GM12878 (cell line): Measurements from ENCODE around the gene CD84. TPM values are rescaled to one million over a fixed set of nuclear protein-coding genes. Genes with fewer than 3 reads are reported as not detected.
"Not testable (repeated sequence)": the region's sequence is repeated elsewhere in the genome, so short reads cannot be mapped to it uniquely, and the experiment has no call there.

Experiments
- ATAC-seq: fragments of 200-7000 bp; cut with Tn5 transposase; 3 replicates; pipeline ENCODE4 v1.9.1; 2020; ENCODE audit warnings: mild to moderate bottlenecking, moderate library complexity
- BruUV-seq: library from RNA; stranded (reverse); fragments of 400-500 nt; replicated peaks from 2 replicates; lab custom pipeline; 2021; lab: Mats Ljungman, UMichigan
- CTCF ChIA-PET: fragments of 300-600 bp; sonication (Branson Sonifier 250); formaldehyde crosslinking; extraction: SDS; loops from one replicate; lab custom pipeline; 2021; ENCODE audit warnings: inconsistent platforms; lab: Yijun Ruan, JAX
- POLR2A ChIA-PET: fragments of 350-600 bp; formaldehyde crosslinking; extraction: SDS; loops from one replicate; lab custom pipeline; 2021; ENCODE audit warnings: inconsistent platforms; lab: Charles Lee
- RAD21 ChIA-PET: fragments of 300-600 bp; sonication (Branson Sonifier 250); formaldehyde crosslinking; loops from one replicate; lab custom pipeline; 2023; ENCODE audit warnings: antibody characterized with exemption; ENCODE audit not compliant: unreplicated experiment; lab: Charles Lee
- SMC1A ChIA-PET: fragments of 300-600 bp; sonication (Branson Sonifier 250); formaldehyde crosslinking; loops from one replicate; lab custom pipeline; 2023; ENCODE audit not compliant: unreplicated experiment, uncharacterized antibody; lab: Charles Lee
- DNase-seq: peaks from one replicate; pipeline ENCODE4 v3.0.0-alpha.2; 2011; ENCODE audit warnings: low read depth, low spot score
- FAIRE-seq: peaks from 3 replicates; lab custom pipeline; 2011; peaks lifted over from hg19 to GRCh38; lab: Jason Lieb, UNC
- H2AFZ ChIP-seq: 2 replicates; pipeline ENCODE4 v1.6.0; 2011; ENCODE audit warnings: low read depth, low read length, control low read depth; ENCODE audit not compliant: control insufficient read depth
- H3K27ac ChIP-seq: 2 replicates; pipeline ENCODE4 v1.5.1; 2011; ENCODE audit warnings: control low read depth; ENCODE audit not compliant: control insufficient read depth, insufficient read depth
- H3K27me3 ChIP-seq, 2 experiments: replicated peaks in 1 of 2; 2 replicates each; pipeline versions ENCODE4 v1.6.0 to v1.6.1; 2011; ENCODE audit warnings: low read length in 1 of 2; ENCODE audit not compliant: control insufficient read depth in 2 of 2, insufficient read depth in 2 of 2
- H3K36me3 ChIP-seq, 2 experiments: 2 replicates each; pipeline ENCODE4 v1.5.1; 2011; ENCODE audit warnings: low read length in 1 of 2; ENCODE audit not compliant: control insufficient read depth in 2 of 2, insufficient read depth in 2 of 2
- H3K4me1 ChIP-seq: 2 replicates; pipeline ENCODE4 v1.6.1; 2011; ENCODE audit warnings: mild to moderate bottlenecking, low read length, moderate library complexity, mixed read lengths; ENCODE audit not compliant: control insufficient read depth, insufficient read depth
- H3K4me2 ChIP-seq: 2 replicates; pipeline ENCODE4 v1.6.0; 2011; ENCODE audit warnings: control low read depth; ENCODE audit not compliant: control insufficient read depth, insufficient read depth
- H3K4me3 ChIP-seq: fragments of 200-600 bp; sonication (generic); 2 replicates; pipeline ENCODE4 v1.5.1; 2016
- H3K79me2 ChIP-seq: 2 replicates; pipeline ENCODE4 v1.6.0; 2011; ENCODE audit warnings: low read length; ENCODE audit not compliant: control insufficient read depth, insufficient read depth
- H3K9ac ChIP-seq: 2 replicates; pipeline ENCODE4 v1.8.0; 2011; ENCODE audit warnings: low read length, control low read depth, mixed read lengths; ENCODE audit not compliant: control insufficient read depth, insufficient read depth
- H3K9me3 ChIP-seq: replicated peaks from 3 replicates; pipeline ENCODE4 v1.5.1; 2011; ENCODE audit warnings: mild to moderate bottlenecking, low read length; ENCODE audit not compliant: control insufficient read depth, insufficient read depth
- H4K20me1 ChIP-seq: 2 replicates; pipeline ENCODE4 v1.6.0; 2011; ENCODE audit not compliant: control insufficient read depth, insufficient read depth
- NRF1 ChIP-seq: conservative IDR thresholded peaks from 2 replicates; pipeline ENCODE4 v1.6.1; 2011; ENCODE audit warnings: mild to moderate bottlenecking, low read depth, low read length, improper control_type of control experiment
- SPI1 ChIP-seq: IDR thresholded peaks from 2 replicates; pipeline ENCODE4 v1.6.1; 2011; ENCODE audit warnings: low read depth, mild to moderate bottlenecking, low read length, moderate library complexity, borderline replicate concordance; ENCODE audit not compliant: insufficient read depth
- WGBS: methylation state at CpG from one replicate; pipeline ENCODE4 v1.1.6; 2016; ENCODE audit warnings: low lambda C conversion rate; ENCODE audit not compliant: insufficient replicate concordance, insufficient coverage; ENCODE audit errors: missing lambda C conversion rate; 5-methylcytosine and 5-hydroxymethylcytosine counted together
- in situ Hi-C: fragments of 300-500 bp; cut with MboI; formaldehyde crosslinking; loops from 9 replicates; pipeline ENCODE4 v1.14.3; 2018; ENCODE audit warnings: mixed read lengths
- intact Hi-C: fragments of 100-400 bp; cut with micrococcal nuclease; formaldehyde crosslinking; loops from one replicate; pipeline ENCODE4 v1.14.2; 2022; ENCODE audit not compliant: unreplicated experiment
- polyA plus RNA-seq, 11 experiments: library from polyadenylated mRNA; depleted of rRNA in 4 of 11; unstranded in 6 of 11; stranded (reverse) in 5 of 11; fragments of >200 nt; fragmentation: Nextera tagmentation in 4 of 11; fragmentation: Illumina TruSeq in 1 of 11; extraction: Ambion mirVana in 4 of 11; extraction: Trizol in 1 of 11; gene quantifications; 1 replicate in 1 of 11; 2 replicates in 10 of 11; pipeline versions ENCODE4 v1.2.1 to v1.2.3, GENCODE V29; 2011 to 2016; ENCODE audit warnings: inconsistent platforms in 2 of 11, missing spikeins in 2 of 11, low read depth in 1 of 11
- total RNA-seq, 4 experiments: library from RNA; depleted of rRNA in 3 of 4; stranded (reverse); fragments of >200 nt in 3 of 4; fragmentation: Illumina TruSeq in 1 of 4; extraction: Trizol in 1 of 4; gene quantifications; 2 replicates each; pipeline versions ENCODE4 v1.2.1 to v1.2.3, GENCODE V29; 2013 to 2021

Gene CD84
- total and polyA plus RNA-seq, 10 of the 15 experiments (the other 5 are each of a cell fraction or from before 2014, with no cell fraction given), result 3.4 to 20.3 (median 11.7) TPM

- Histone ChIP-seq H4K20me1 (no peaks in the 10 kb centered on the region), H3K9ac (no peak overlapping the region), H3K27ac (no peak overlapping the region), H3K79me2 (no peaks in the 10 kb centered on the region), H3K4me1 (peaks cover 11% of the 10 kb centered on the region), H3K9me3 (peaks cover 4% of the 10 kb centered on the region), H3K27me3 (no peaks in the 10 kb centered on the region), H3K4me3 (no peak overlapping the region), H2AFZ (no peak overlapping the region), H3K36me3 (no peaks in the 10 kb centered on the region), H3K4me2 (no peak overlapping the region)
- FAIRE-seq (no peak), DNase-seq (no peak), ATAC-seq (no peak)
- ChIA-PET CTCF (interaction anchor here (0.9 to 1.3 kb wide), 2 partner anchors 13 to 83 kb away, joined by 3 to 4 read pairs; no protein-coding TSS in a partner anchor), POLR2A (interaction anchor here (0.6 to 3.9 kb wide), 3 partner anchors 9 to 74 kb away, joined by 3 to 10 read pairs (median 3); partner anchors contain the start of gene SLAMF6), SMC1A (interaction anchor here (0.7 to 23.5 kb wide), 7 partner anchors 9 to 512 kb away, joined by 3 to 735 read pairs (median 4); partner anchors contain the start of genes CD84 and SLAMF6), RAD21 (interaction anchor here (2.7 kb wide), 1 partner anchor 71 kb away, joined by 6 read pairs; no protein-coding TSS in a partner anchor)
- TF ChIP-seq SPI1, result no peak
- no peak for TF ChIP-seq NRF1
- in situ Hi-C loops (no loop called here), intact Hi-C loops (no loop called here)
- no TSS peak for BruUV-seq
- WGBS, result 91% methylated on average over 3 of the region's 3 CpGs
Measured at GRCh38 chr1:160534823-160535605, 44.3 kb downstream of the CD84 start.

- intact Hi-C loops, DNase-seq, H3K36me3 ChIP-seq, SMC1A ChIA-PET, H4K20me1 ChIP-seq, H3K27me3 ChIP-seq, BruUV-seq, H3K27ac ChIP-seq, CTCF ChIA-PET, H3K9me3 ChIP-seq, POLR2A ChIA-PET, RAD21 ChIA-PET, H3K4me3 ChIP-seq, H3K9ac ChIP-seq, H3K4me2 ChIP-seq, H3K4me1 ChIP-seq, H2AFZ ChIP-seq, in situ Hi-C loops, FAIRE-seq, ATAC-seq, H3K79me2 ChIP-seq: not testable (repeated sequence)
- 97% methylated on average over 5 of the region's 5 CpGs for WGBS
Measured at GRCh38 chr1:160532557-160532813, 46.8 kb downstream of the CD84 start.

- CTCF ChIA-PET, intact Hi-C loops, POLR2A ChIA-PET, H3K4me2 ChIP-seq, SMC1A ChIA-PET, H3K4me3 ChIP-seq, H3K36me3 ChIP-seq, DNase-seq, FAIRE-seq, H3K9ac ChIP-seq, in situ Hi-C loops, H3K27me3 ChIP-seq, H3K27ac ChIP-seq, RAD21 ChIA-PET, ATAC-seq, H3K4me1 ChIP-seq, H2AFZ ChIP-seq, H3K9me3 ChIP-seq, BruUV-seq, H3K79me2 ChIP-seq, H4K20me1 ChIP-seq: not testable (repeated sequence)
- WGBS, result 94% methylated on average over 29 of the region's 29 CpGs
Measured at GRCh38 chr1:160531809-160532556, 47.3 kb downstream of the CD84 start.
